ENCODE data around the gene CARMIL1.

DNA sequence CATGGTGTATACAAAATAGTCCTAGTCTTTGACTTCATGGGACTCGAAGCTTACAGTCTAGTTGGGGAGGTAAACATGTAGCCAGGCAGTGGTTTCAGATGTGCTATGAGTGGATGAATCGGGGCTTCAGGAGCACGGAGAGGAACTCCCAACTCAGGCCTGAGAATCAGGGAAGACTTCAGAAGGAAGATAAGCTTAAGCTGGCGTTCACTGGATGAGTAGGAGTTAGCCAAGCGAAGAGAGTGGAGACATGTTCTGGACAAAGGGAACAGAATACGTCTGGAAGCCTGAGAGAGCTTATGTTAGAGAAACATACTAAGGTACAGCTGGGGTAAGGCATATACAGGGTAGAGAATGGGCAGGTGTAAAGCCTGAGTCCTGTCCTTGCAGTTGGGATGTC, 8.8 kb downstream of the CARMIL1 start:
- TF ChIP-seq ZNF10 (tag by site-specific recombination; IDR thresholded peaks at IDR 0.05), result no peak
- TF ChIP-seq ZNF132 (tag by site-specific recombination; IDR thresholded peaks at IDR 0.05; ENCODE audit: borderline replicate concordance), result no peak
- TF ChIP-seq, protein P1, sequence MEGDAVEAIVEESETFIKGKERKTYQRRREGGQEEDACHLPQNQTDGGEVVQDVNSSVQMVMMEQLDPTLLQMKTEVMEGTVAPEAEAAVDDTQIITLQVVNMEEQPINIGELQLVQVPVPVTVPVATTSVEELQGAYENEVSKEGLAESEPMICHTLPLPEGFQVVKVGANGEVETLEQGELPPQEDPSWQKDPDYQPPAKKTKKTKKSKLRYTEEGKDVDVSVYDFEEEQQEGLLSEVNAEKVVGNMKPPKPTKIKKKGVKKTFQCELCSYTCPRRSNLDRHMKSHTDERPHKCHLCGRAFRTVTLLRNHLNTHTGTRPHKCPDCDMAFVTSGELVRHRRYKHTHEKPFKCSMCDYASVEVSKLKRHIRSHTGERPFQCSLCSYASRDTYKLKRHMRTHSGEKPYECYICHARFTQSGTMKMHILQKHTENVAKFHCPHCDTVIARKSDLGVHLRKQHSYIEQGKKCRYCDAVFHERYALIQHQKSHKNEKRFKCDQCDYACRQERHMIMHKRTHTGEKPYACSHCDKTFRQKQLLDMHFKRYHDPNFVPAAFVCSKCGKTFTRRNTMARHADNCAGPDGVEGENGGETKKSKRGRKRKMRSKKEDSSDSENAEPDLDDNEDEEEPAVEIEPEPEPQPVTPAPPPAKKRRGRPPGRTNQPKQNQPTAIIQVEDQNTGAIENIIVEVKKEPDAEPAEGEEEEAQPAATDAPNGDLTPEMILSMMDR (tag by site-specific recombination; IDR thresholded peaks at IDR 0.05), result no peak
- TF ChIP-seq TCF7L2 (IDR thresholded peaks at IDR 0.05; ENCODE audit: borderline replicate concordance, low read depth, low read length), result no peak
- no peak for TF ChIP-seq ZNF155 (tag by site-specific recombination; IDR thresholded peaks at IDR 0.05)
- TF ChIP-seq ZFP69B (tag by site-specific recombination; IDR thresholded peaks at IDR 0.05), result no peak
- no peak for TF ChIP-seq ZNF571 (tag by site-specific recombination; IDR thresholded peaks at IDR 0.05)
